Measurements from ENCODE around the gene CDR2L. TPM values are rescaled to one million over a fixed set of nuclear protein-coding genes. Genes with fewer than 3 reads are reported as not detected.
"Not testable (repeated sequence)": the region's sequence is repeated elsewhere in the genome, so short reads cannot be mapped to it uniquely, and the experiment has no call there.

CDR2L gene
- polyA plus RNA-seq, 3 donors, result 8.0 to 11.4 (median 8.8) TPM

DNA sequence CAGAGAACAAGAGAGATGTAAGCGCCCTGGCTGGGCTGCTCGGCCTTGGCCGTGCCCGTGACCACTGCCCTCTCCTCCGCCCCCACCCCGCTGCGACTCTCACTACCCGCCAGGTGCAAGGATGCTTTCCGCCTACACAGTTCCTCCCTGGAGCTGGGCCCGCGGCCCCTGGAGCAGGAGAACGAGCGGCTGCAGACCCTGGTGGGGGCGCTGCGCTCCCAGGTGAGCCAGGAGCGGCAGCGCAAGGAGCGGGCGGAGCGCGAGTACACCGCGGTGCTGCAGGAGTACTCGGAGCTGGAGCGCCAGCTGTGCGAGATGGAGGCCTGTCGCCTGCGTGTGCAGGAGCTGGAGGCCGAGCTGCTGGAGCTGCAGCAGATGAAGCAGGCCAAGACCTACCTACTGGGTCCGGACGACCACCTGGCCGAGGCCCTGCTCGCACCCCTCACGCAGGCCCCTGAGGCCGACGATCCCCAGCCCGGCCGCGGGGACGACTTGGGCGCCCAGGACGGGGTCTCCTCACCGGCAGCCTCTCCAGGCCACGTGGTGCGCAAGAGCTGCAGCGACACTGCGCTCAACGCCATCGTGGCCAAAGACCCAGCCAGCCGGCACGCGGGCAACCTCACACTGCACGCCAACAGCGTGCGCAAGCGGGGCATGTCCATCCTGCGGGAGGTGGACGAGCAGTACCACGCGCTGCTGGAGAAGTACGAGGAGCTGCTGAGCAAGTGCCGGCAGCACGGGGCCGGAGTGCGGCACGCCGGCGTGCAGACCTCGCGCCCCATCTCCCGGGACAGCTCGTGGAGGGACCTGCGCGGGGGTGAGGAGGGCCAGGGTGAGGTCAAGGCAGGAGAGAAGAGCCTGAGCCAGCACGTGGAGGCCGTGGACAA, 15.9 kb downstream of the CDR2L start:
- no peak for DNase-seq (ENCODE audit: extremely low read depth in 1 of 11, low read depth in 9 of 11, low spot score in 4 of 11)

DNA sequence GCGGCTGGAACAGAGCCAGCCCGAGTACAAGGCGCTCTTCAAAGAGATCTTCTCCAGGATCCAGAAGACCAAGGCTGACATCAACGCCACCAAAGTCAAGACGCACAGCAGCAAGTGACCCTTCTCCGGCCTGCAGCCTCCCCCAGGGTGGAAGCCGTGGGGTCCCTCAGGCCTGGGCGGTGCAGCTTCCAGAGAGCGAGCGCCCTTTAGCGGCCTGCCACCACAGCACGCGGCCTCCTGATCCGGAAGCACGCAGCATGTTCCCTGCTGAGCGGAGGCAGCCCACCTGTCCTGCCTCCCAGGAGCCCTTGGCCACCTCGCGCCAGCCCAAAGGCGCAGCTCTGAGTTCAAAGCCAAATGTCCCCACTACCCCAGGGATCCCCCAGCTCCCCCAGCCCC, 16.5 kb downstream of the CDR2L start:
- DNase-seq (ENCODE audit: extremely low read depth in 1 of 11, low read depth in 9 of 11, low spot score in 4 of 11), result no peak

DNA sequence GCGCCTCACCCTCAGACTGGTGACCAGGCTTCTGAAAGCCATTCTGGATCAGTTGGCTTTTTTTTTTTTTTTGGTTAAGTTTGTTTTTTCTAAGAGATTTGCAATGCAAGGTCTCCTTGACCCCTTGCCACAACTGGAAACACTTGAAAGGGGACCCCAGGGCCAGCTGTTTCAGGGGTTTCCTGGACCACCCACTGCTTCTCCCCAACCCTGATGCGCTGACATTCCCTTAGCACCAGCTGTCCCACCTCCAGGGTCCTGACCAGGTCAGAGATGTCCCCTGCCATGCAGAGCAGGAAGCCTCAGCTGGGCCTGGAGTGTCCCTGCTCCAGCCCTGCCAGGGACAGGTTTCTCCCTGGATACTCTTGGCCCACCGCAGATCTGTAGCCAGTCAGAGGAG, 16.9 kb downstream of the CDR2L start:
- no peak for DNase-seq (ENCODE audit: extremely low read depth in 1 of 11, low read depth in 9 of 11, low spot score in 4 of 11)

DNA sequence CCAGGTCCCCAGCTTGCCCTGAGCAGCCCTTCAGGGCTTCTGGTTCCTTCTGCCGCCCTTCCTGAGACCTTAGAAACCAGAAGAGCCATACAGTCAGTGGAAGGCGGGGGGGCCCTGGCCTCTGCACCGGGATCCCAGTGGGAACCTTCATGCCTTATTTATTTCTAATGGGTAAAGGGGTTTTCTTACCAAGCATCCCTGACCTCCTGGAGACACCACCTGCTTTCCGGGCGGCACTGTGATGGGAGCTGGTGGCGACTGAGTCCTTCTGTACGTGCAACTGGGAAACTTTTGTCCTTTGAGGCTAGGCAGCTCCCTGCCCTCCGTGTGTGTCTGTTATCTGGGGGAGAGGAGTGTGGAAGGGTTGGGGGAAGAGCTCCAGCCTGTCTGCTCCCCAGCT, 17.9 kb downstream of the CDR2L start:
- no peak for DNase-seq (ENCODE audit: extremely low read depth in 1 of 11, low read depth in 9 of 11, low spot score in 4 of 11)

DNA sequence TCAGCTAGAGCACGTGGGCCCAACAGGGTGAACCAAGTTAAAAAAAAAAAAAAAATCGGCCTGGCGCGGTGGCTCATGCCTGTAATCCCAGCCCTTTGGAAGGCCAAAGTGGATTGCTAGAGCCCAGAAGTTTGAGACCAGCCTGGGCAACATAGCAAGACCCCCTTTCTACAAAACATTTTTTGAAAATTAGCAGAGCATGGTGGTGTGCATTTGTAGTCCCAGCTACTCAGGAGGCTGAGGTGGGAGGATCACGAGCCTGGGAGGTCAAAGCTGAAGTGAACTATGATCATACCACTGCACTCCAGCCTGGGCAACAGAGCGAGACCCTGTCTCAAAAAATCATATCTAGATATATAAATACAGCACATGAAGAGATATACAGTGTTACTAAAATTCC, 18.7 kb downstream of the CDR2L start:
- DNase-seq (ENCODE audit: extremely low read depth in 1 of 11, low read depth in 9 of 11, low spot score in 4 of 11), result not testable (repeated sequence)

DNA sequence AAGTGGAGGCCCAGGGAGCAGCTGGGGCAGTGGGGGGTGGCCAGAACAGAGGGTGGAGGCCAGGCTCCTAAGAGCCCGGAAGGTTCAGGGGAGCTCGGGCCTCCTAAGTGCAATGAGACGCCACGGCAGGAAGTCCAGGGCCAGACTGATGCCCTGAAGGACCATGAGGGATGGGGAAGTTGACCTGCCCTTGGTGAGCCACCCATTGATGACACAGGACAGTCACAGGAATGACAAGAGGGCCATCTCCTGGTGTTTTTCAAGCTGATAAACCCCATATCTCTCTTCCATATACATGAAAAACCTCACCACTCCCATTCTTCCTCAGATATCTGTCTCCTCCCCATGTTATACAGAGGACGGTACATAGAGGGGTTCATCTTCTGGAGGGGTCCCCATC, 19.2 kb downstream of the CDR2L start:
- no peak for DNase-seq (ENCODE audit: extremely low read depth in 1 of 11, low read depth in 9 of 11, low spot score in 4 of 11)

DNA sequence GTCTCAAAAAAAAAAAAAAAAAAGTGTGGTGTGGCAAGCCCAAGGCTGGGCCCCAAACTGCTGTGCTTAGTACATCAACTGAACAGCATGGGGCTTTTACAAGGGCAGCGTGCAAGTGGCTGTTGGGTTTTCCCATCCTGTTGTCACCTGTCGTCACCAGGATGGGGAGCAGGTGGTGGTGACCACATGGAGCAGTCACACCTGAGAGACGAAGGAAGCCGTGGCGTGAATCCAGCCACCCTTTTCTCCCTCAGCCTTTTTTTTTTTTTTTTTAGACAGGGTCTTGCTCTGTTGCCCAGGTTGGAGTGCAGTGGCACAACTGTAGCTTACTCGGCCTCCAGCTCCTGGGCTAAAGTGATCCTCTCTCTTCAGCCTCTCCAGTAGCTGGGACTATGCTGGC, 20.9 kb downstream of the CDR2L start:
- DNase-seq (ENCODE audit: extremely low read depth in 1 of 11, low read depth in 9 of 11, low spot score in 4 of 11), result no peak

DNA sequence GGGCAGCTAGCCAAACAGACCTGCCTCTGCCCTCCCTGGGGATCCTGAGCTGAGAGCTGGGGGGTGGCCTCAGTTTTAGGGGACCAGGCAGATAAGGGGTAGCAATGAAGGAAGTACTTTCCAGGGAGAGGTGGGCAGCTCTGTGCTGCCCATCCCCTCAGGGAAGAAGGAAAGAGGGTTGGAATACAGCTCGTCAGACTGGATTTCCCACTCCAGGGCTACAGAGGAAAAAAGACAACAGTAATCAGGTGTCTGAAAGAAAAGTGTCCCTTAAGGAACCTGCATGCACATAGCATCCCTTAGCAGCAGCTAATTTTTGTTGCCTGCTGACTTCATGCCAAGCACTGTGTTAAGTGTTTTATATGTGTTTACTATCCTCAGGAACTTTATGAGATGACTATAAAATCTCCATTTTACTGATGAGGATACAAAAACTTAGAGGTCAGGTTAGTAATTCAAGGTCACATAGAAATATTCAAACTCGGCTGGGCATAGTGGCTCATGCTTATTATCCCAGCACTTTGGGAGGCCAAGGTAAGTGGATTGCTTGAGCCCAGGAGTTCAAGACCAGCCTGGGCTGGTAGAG, 21.8 kb downstream of the CDR2L start:
- no peak for DNase-seq (ENCODE audit: extremely low read depth in 1 of 11, low read depth in 9 of 11, low spot score in 4 of 11)

DNA sequence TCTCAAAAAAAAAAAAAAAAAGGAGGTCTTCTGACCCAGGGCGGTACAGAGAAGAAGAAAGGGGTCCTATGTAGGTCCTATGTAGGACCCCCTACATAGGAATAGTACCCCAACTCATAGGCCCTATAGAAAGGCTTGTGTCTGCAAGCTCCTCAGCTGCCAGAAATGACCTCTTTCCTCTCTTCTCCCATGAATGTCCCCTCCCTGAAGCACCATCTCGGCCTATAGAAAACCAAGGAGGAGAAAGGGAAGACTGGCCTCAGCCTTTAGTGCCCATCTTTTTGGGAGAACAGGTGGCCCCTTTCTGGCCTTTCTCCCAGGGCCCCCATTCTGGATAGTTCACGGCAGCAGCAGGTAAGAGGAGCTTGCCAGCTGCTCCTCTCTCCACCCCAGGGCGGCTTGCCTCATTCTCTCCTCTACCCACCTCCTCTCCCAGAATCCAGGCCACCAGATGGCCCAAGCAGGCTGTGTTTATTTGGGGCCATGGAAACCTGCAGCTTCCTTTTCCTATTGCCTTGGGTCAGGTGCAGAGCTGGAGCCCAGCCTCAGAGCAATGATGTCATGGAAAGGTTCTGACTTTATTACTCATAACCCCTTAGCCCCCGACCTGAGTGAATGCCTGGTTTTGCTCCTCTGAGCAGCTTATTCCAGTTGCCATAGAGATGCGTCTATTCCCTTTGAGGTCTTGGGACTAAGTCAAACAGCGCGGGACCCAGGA, 23.4 kb downstream of the CDR2L start:
- no peak for DNase-seq (ENCODE audit: extremely low read depth in 1 of 11, low read depth in 9 of 11, low spot score in 4 of 11)

DNA sequence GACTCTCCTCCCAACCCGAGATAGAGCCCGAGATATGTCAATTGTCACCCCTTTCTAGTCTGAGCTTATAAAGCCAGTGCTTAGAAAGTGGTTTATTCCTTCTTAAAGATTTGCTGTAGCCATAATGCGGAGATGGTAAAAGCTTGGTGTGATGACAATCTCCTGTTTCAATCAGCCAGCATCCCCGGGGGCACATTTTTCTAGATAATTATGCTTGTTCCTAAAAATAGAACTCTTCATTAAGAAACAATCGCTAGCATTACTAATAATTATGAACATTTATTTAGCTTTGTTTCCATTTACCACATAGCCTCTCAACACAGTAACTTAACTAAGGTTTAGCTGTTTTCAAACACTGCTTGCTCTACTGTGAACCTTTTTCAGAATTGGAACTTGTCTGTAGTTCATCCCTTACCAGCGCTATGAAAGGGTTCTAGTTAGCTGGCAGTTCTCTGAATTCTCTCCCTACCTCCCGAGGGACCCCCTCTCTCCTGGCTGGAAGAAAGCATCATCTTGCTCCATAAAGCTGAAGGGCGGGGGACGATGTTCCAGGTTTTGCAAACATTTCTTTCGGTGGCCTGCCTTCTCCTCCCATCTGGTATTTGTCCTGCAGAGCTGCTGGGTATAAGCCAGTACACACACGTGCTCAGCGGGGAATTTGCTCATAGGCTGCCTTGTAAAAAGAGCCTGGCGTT, 24.1 kb downstream of the CDR2L start:
- DNase-seq (ENCODE audit: extremely low read depth in 1 of 11, low read depth in 9 of 11, low spot score in 4 of 11), result peak in 1 of 11 donors; percentile 68

DNA sequence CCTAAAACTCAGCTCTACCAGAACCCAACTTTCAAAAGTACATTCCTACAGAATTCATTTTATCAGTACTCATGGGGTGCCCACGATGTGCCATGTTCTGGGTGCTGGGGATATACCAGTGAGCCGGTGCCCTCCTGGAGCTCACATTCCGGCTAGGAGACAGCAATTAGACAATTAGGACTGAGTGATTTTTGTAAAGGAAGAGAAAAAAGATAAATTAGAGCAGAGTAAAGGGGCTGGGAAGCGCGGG, 24.6 kb downstream of the CDR2L start:
- no peak for DNase-seq (ENCODE audit: extremely low read depth in 1 of 11, low read depth in 9 of 11, low spot score in 4 of 11)

DNA sequence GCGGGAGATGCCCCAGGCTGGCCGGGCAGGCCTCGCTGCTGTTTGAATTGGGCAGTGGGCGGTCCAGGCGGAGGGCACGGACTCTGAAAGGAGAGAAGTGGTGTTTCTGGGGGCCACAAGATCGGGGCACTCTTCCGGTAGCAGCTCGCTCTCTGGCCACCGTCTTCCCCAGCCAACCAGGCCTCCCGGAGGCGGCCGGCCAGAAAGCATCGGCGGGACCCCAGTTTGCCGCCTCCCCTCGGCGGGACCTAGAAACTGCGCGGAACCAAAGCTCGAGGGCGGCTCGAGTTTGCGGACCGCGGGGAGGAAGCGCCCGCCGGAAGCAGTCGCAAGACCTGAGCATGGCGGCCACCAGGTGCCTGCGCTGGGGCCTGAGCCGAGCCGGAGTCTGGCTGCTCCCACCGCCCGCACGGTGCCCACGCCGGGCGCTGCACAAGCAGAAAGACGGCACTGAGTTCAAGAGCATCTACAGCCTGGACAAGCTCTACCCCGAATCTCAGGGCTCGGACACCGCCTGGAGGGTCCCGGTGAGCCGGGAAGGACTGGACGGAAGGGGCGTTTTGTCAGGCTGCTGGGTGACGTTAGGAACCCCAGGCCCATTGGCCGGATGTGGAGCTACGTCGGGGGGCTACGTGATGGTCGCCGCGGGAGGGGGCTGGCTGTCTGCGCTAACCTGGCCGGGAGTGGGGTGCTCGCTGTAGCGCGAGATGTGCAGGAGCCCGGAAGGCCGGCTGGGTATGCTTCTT, 25.1 kb downstream of the CDR2L start, which contains the start of gene MRPL58:
MRPL58 (plus strand) TSS at position 325 of the 746 bp plus-strand sequence; CDS start at position 342, 17 bp downstream.
- DNase-seq (ENCODE audit: extremely low read depth in 1 of 11, low read depth in 9 of 11, low spot score in 4 of 11), result peak in 10 of 11 donors; percentile 69 to 89 (median 85)

DNA sequence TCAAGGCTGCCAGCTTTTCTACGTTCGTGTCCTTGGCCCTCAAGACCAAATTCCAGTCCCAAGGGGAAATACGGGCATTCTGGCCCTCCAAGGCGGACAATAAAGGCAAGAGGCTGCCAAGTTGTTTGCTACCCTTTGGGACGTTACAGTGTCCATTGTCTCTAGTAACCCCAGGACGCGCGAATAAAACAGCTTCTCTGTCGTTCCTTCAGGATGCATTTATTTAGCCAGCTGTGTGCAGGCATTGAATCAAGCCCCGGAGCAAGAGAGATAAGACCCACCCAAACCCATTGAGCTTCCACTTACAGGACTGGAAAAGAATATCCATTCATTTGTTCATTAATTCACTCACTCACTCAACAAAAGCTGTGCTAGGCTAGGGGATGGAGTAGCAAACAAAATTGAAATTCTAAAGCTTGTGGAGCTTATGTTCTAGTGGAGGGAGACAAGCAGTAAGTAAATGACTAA, 25.7 kb downstream of the CDR2L start:
- no peak for DNase-seq (ENCODE audit: extremely low read depth in 1 of 11, low read depth in 9 of 11, low spot score in 4 of 11)

DNA sequence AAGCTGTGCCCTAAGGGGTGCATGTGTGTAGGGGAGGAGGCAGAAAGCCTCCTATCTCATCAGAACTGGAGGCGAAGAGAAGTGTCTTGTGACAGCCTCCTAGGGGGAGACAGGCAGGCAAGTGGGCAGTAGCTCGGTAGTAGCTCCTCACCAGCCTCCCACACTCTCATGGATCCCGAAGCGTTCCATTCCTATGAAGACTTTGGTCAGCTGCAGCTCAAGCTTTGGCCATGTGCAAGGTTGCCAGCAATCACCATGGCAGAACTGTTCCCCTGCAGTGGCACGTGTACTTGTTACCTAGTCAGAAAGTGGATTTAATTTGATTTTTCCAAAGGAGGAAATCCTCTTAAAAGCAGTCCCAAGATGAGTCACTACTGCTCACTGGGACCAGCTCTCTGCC, 31.7 kb downstream of the CDR2L start:
- no peak for DNase-seq (ENCODE audit: extremely low read depth in 1 of 11, low read depth in 9 of 11, low spot score in 4 of 11)

DNA sequence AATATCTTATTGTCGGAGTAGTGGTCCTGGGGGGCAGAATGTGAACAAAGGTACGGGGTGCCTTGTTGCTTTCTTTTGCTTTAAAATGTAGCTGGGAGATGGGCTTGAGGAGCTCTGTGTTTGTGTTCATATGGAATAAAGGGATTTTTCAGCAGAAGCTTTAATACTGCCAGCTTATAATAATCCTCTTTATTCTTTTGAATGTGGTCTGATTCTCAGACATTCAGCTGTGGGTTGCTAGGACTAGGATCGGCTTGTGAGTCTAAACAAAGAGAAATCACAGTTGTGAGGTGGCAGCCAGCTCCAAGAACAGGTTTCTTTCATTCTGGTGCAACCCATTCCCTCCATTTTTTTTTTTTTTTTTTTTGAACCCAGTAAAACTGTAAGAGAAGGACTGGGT, 32.3 kb downstream of the CDR2L start:
- no peak for DNase-seq (ENCODE audit: extremely low read depth in 1 of 11, low read depth in 9 of 11, low spot score in 4 of 11)

DNA sequence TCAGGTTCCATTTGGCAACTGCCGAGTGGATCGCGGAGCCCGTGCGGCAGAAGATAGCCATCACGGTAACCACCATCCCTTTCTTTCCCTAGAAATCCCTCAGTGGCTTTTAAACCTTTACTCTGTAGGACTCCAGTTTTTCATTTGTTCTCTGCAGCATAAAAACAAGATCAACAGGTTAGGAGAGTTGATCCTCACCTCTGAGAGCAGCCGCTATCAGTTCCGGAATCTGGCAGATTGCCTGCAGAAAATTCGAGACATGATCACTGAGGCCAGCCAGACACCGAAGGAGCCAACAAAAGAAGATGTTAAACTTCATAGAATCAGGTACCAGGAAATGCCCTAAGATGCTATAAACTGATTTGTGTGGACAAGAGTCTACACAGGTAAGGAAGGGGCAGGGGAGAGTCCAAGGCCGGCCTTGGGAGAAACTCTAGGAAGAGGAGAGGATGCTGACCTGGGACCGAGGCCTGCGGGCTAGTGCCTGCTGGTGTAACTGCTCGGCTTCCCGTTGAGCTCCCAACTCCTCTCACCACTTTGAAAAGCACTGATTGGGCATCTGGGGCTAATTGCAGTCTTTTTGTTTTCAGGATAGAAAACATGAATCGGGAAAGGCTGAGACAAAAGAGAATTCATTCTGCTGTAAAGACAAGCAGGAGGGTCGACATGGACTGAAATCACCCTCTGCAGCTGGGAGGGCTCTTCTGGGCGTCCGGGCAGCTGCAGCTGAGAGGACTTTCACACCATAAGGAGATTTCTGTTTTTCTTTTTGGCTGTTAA, 33.1 kb downstream of the CDR2L start:
- DNase-seq (ENCODE audit: extremely low read depth in 1 of 11, low read depth in 9 of 11, low spot score in 4 of 11), result no peak

DNA sequence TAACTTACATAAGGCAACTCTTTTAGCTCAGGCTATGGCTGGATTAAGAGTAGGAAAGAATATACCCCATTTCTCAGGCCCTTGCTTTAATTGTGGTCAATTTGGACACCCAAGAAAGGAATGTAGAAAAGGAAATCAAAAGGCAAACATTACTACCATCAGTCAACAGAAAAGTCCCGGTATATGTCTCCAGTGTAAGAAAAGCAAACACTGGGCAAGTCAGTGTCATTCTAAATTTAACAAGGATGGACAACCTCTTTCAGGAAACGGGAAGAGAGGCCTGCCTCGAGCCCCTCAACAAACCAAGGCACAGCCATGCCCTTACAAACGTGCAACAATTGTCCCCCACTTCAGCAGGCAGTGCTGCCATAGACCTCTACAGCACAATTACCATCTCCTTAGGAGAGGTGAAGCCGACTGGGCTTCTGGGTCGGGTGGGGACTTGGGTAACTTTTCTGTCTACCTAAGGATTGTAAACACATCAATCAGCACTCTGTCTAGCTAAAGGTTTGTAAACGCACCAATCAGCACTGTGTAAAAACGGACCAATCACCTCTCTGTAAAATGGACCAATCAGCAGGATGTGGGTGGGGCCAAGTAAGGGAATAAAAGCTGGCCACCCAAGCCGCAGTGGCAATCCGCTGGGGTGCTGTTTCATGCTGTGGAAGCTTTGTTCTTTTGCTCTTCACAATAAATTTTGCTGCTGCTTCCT, 37.4 kb downstream of the CDR2L start:
- DNase-seq (ENCODE audit: extremely low read depth in 1 of 11, low read depth in 9 of 11, low spot score in 4 of 11), result no peak

DNA sequence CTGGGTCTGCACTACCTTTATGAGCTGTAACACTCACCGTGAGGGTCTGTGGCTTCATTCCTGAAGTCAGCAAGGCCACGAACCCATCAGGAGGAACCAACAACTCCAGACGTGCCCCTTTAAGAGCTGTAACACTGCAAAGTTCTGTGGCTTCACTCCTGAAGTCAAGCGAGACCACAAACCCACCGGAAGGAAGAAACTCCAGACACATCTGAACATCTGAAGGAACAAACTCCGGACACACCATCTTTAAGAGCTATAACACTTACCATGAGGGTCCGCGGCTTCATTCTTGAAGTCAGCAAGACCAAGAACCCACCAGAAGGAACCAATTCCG, 37.9 kb downstream of the CDR2L start:
- DNase-seq (ENCODE audit: extremely low read depth in 1 of 11, low read depth in 9 of 11, low spot score in 4 of 11), result not testable (repeated sequence)
